Stimulated activated CD4-positive, alpha-beta T cell treated with anti-CD3 and anti-CD28 coated beads, Interleukin-1b, Interleukin-23, amount 100 ng/mL, for 4 hours (primary cell): ENCODE results near the gene ABHD17C.
"Not testable (repeated sequence)": the region's sequence is repeated elsewhere in the genome, so short reads cannot be mapped to it uniquely, and the experiment has no call there.

Experiments
- DNase-seq, 2 donors: peaks; one replicate each; pipeline ENCODE4 v3.0.0-alpha.2; 2020; ENCODE audit warnings: low read depth in 2 of 2

ABHD17C gene

DNA sequence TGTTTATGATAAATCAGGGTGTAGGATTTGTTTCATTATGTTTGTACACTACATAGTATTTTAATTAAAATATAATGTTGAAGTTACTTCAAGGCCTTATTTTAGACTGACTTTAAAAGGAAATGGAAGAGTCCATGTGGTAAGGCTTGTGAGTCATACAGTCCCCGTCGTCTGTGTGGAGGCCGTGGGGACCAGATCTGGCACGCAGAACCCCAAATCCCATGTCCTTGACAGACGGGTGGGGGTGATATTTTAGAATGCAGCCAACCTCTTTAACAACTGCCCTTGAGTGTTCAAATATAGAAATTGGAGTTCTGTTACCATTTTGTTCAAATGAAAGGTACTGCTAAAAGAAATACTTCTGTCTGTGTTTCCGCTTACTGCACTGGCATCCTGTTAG lies 35.8 kb downstream of the ABHD17C start:
- DNase-seq: no peak

DNA sequence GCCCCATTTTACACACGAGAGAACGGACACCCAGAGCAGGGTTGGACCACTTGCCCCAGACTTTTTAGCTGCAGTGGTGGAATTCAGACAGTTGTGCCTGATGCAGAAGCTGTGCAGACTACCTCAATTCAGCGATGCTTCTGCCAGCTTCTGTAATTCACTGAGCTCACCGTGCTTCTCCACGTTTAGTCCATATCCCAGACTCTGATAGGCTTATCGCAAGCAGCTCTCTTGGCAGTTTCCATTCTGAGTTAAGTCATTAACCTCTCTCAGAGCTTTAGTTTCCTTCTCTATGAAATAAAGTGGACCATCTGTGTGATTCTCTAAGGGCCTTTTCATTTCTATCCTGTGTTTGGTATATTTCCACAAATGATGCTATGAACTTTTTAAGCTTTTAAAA lies 37.1 kb downstream of the ABHD17C start:
- DNase-seq: no peak

DNA sequence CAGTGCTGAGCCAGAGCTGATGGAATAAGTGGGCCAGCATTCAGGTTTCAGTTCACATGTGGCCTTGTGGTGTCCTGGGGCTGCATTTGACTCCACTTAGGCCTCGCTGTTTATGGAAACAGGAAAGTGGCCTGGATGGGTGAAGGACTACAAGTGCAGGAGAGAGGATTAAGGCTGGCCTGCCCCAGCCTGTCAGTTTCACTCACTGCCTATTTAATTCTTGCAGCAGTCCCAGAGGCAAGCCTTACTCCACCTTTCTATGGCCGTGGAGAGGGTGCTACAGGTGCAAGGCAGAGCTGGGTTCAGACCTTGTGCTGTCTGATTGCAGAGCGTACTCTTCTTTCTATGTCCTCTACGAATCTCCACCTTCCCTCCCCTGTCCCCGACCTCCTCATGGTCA lies 37.7 kb downstream of the ABHD17C start:
- DNase-seq: no peak

DNA sequence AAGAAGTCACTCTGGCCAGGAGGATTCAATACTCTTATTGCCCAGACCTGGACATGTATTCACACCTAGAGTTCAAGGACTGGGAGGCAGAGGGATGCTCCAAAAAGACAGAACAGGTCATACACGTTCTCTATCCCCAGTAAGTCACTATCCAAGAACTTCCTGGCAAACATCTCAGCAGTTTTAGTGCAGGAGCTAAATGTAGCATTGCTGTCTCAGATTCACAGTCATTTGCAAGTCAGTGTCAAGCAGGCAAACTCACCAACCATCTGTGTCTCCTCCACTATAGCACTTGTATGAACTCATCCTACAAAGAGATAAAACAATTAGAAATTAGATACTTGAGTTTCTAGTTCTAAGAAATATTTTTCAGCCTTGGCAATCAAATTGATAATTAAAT lies 38.4 kb downstream of the ABHD17C start:
- DNase-seq: no peak

DNA sequence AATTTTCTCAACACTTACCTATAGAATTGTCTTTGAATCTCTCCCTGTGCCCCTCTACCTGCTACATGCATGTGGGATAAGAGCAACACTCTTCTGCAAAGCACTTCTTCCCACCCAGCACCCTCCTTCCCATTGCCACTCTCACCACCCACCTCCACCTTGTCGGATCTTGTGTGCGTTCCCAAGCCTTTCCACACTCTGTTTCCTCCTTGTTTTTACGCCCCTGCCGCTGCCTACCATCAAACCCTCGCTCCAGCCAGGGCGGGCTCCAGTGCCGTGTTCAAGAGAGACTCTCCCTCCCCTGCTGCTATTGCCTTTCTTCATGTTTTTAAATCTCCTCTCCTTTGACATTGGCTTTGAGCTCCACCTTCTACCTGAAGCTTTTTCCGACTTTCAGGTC lies 40.2 kb downstream of the ABHD17C start:
- no peak for DNase-seq

GRCh38 chr15:80736560-80736959 lies 41.5 kb downstream of the ABHD17C start:
- no peak for DNase-seq

DNA sequence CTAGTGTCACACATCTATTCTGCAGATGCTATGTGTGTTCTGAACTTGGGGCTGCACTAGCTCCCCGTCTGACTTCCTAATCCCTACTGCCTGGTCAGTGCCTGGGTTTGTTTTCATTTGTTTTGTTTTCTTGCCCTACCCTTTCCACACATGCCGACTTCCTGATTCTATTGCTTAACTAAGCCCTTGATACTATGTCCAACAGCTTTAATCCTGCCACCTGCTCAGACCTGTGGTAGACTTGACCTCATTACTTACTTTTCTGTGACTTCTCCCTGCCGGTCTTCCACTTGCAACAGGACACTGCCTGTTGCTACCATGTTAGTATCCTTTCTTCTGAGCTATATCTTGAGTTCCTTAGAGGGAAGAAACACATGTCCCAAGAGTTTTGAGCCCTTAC lies 44.8 kb downstream of the ABHD17C start:
- no peak for DNase-seq

- no peak for DNase-seq
Measured at GRCh38 chr15:80742081-80742480, 47.0 kb downstream of the ABHD17C start.

- DNase-seq: no peak
Measured at GRCh38 chr15:80743189-80743833, 48.2 kb downstream of the ABHD17C start.

DNA sequence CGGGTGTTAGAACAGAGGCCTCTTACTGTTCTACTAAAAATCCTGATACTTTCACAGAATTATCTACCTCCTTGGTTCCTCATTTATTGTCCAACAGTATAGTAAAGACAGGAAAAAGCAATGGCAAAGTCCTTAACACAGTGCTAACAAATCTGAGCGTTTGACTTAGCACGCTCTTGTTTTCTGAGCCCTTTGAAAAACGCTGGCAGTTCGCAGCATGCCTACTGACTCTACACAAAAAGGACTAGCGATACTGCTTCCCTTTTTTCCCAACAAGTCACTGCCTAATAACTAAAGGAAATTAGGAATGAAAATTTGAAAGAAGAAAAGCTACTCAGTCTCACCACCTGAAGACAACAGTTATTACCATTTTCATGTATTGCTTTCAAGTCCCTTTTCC lies 49.3 kb downstream of the ABHD17C start:
- no peak for DNase-seq

- no peak for DNase-seq
Measured at GRCh38 chr15:80744826-80745225, 49.7 kb downstream of the ABHD17C start.

DNA sequence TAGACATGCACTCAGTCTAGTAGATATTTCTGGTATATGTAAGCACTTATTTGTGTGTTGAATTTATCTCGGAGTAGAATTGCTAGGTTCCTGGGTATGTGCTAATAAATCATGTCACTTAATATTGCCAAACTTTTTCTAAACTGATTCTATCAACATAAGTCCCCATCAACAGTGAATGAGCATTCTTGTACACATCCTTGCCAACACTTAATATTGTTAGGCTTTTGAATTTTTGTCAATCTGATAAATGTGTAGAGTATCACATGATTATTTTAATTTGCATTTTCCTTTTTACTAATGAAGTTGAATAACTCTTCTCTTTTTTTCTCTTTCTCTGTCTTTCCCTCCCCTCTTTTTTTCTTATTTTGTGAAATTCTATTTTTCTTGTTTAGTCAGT lies 50.8 kb downstream of the ABHD17C start:
- DNase-seq: no peak

- DNase-seq: no peak
Measured at GRCh38 chr15:80747317-80748053, 52.4 kb downstream of the ABHD17C start.

DNA sequence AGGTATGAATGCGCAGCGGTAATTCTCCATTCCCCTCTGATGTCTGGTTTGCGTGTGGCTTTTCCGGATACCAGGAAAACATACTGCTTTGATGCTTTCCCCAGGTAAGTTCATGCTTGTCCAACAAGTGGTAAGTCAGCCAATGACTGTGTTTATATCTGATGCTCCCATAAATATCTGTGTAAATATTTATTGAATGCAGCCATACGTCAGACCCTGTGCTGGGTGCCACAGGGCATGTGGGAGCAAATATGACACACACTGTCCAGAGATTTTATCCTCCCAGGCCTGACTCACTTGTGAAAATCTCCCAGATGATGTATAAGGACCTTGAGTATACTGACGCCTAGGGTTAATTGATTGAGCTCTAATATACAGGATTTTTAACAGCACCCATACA lies 54.5 kb downstream of the ABHD17C start:
- no peak for DNase-seq

GRCh38 chr15:80750575-80750974 lies 55.5 kb downstream of the ABHD17C start:
- no peak for DNase-seq

DNA sequence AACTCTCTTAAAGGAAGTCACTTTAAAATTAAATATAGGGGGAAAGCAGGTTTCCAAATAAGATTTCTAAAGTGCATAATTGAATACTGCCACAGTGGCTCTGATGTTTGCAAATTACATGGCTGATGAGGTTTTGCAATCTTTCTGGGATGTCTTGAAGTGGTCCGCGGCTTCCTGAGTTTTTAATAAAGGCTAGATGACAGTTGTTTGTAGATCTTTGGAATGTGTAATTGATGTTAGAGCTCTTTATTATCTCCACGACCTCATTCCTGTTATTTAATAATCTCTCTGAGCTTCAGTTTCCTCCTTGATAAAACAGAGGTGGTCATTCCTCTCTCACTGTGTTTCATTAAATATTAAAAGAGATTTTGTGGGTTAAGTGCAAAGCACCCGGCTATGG lies 57.1 kb downstream of the ABHD17C start:
- DNase-seq: no peak

- no peak for DNase-seq
Measured at GRCh38 chr15:80753161-80753560, 58.1 kb downstream of the ABHD17C start.

- no peak for DNase-seq
Measured at GRCh38 chr15:80754014-80754413, 58.9 kb downstream of the ABHD17C start.

DNA sequence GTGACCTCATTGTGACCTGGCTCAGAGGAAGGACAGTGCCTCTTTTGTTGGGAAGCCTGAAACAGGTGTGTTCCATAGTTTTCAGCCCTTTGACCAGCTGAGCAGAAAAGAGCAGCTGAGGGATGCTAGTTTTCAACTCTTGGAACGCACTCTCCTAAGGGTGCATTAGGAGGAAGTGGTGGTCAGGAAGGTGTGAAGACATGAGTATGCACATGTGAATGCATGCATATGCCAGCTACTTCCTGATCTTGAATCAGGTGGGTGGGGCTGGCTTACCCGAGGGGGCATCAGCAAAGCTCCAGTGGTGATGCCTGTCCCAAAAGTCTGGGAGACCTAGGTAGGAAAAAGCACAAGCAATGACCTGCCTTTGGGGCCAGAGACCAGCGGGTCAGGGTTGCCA lies 60.8 kb downstream of the ABHD17C start:
- DNase-seq: no peak

GRCh38 chr15:80758130-80758745 lies 63.1 kb downstream of the ABHD17C start:
- no peak for DNase-seq

DNA sequence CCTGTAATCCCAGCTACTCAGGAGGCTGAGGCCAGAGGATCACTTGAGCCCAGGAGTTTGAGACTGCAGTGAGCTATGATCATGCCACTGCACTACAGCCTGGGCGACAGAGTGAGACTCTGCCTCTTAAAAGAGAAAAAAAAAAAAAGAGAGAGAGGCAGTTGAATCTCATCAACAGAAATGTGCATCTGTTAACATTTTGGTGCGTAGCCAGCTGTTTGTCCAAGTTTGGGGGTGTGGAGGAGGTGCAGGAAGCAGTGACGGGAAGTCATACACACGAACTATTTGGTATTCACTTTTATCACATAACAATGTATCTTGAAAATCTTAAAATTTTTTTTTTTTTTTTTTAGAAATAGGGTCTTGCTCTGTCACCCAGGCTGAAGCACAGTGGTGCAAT lies 65.8 kb downstream of the ABHD17C start:
- DNase-seq: no peak

- DNase-seq: no peak
Measured at GRCh38 chr15:80761754-80762153, 66.6 kb downstream of the ABHD17C start.

- DNase-seq: not testable (repeated sequence)
Measured at GRCh38 chr15:80763235-80763634, 68.1 kb downstream of the ABHD17C start.
